ENCODE measurements around the gene SH3PXD2A.

- TF ChIP-seq, protein P1, sequence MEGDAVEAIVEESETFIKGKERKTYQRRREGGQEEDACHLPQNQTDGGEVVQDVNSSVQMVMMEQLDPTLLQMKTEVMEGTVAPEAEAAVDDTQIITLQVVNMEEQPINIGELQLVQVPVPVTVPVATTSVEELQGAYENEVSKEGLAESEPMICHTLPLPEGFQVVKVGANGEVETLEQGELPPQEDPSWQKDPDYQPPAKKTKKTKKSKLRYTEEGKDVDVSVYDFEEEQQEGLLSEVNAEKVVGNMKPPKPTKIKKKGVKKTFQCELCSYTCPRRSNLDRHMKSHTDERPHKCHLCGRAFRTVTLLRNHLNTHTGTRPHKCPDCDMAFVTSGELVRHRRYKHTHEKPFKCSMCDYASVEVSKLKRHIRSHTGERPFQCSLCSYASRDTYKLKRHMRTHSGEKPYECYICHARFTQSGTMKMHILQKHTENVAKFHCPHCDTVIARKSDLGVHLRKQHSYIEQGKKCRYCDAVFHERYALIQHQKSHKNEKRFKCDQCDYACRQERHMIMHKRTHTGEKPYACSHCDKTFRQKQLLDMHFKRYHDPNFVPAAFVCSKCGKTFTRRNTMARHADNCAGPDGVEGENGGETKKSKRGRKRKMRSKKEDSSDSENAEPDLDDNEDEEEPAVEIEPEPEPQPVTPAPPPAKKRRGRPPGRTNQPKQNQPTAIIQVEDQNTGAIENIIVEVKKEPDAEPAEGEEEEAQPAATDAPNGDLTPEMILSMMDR (IDR thresholded peaks at IDR 0.05; ENCODE audit: borderline replicate concordance, extremely low read depth, low read length, poor library complexity, severe bottlenecking), result no peak
- no peak for TF ChIP-seq EZH2 (IDR thresholded peaks at IDR 0.05; ENCODE audit: borderline replicate concordance, low read depth, low read length, severe bottlenecking)
Measured at GRCh38 chr10:103574097-103575061, 281.0 kb downstream of the SH3PXD2A start.

Measured in DND-41 (cell line).